Inferior parietal cortex (tissue), 1 donor: ENCODE results near the gene UBE2A.

Experiments
- DNase-seq: peaks from one replicate; pipeline ENCODE4 v3.0.0-alpha.2; 2016; ENCODE audit errors: extremely low spot score

UBE2A gene

GRCh38 chrX:119574394-119575266 is at the start of gene UBE2A:
Gene UBE2A, plus strand, starts transcription at chrX:119574563. Its CDS starts 149 bp downstream, at chrX:119574712.
- DNase-seq = peak; percentile 46

GRCh38 chrX:119529345-119530276 is 44.8 kb upstream of the UBE2A start:
- DNase-seq = no peak

GRCh38 chrX:119537487-119537886 is 36.9 kb upstream of the UBE2A start:
- no peak for DNase-seq

- DNase-seq = no peak
Observed at GRCh38 chrX:119539872-119540271, 34.5 kb upstream of the UBE2A start.

- DNase-seq = no peak
Observed at GRCh38 chrX:119541188-119541587, 33.2 kb upstream of the UBE2A start.

- DNase-seq = no peak
Observed at GRCh38 chrX:119549327-119550016, 24.9 kb upstream of the UBE2A start.

GRCh38 chrX:119552508-119552907 is 21.9 kb upstream of the UBE2A start:
- DNase-seq = no peak

GRCh38 chrX:119565107-119565663 is 9.2 kb upstream of the UBE2A start, which contains the start of gene STEEP1:
Gene STEEP1, minus strand, starts transcription at chrX:119565409. Its CDS starts 54 bp downstream, at chrX:119565355.
- DNase-seq = peak; percentile 88

GRCh38 chrX:119570351-119570835 is 4.0 kb upstream of the UBE2A start:
- DNase-seq = no peak

GRCh38 chrX:119573222-119573621 is 1.1 kb upstream of the UBE2A start:
- no peak for DNase-seq

GRCh38 chrX:119573840-119574393 is 446 bp upstream of the UBE2A start:
- DNase-seq = no peak

- DNase-seq = no peak
Observed at GRCh38 chrX:119579414-119579813, 5.1 kb downstream of the UBE2A start.

GRCh38 chrX:119583431-119584059 is 9.2 kb downstream of the UBE2A start:
- no peak for DNase-seq

- no peak for DNase-seq
Observed at GRCh38 chrX:119589810-119590209, 15.4 kb downstream of the UBE2A start.

GRCh38 chrX:119602701-119603255 is 28.4 kb downstream of the UBE2A start:
- DNase-seq = no peak

- no peak for DNase-seq
Observed at GRCh38 chrX:119604766-119605463, 30.6 kb downstream of the UBE2A start.

- no peak for DNase-seq
Observed at GRCh38 chrX:119605464-119606279, 31.3 kb downstream of the UBE2A start.

- DNase-seq = peak; percentile 90
Observed at GRCh38 chrX:119606280-119607017, 32.1 kb downstream of the UBE2A start, which contains the start of gene NKRF. Gene NKRF, minus strand, starts transcription at chrX:119606424.
